NCI-H2196 (cell line): ENCODE data around the gene BAIAP2L1.

Source experiments
- DNase-seq: peaks from one replicate; lab custom pipeline; 2025; ENCODE audit not compliant: unreplicated experiment; lab: John Stamatoyannopoulos, UW

Gene BAIAP2L1

DNA sequence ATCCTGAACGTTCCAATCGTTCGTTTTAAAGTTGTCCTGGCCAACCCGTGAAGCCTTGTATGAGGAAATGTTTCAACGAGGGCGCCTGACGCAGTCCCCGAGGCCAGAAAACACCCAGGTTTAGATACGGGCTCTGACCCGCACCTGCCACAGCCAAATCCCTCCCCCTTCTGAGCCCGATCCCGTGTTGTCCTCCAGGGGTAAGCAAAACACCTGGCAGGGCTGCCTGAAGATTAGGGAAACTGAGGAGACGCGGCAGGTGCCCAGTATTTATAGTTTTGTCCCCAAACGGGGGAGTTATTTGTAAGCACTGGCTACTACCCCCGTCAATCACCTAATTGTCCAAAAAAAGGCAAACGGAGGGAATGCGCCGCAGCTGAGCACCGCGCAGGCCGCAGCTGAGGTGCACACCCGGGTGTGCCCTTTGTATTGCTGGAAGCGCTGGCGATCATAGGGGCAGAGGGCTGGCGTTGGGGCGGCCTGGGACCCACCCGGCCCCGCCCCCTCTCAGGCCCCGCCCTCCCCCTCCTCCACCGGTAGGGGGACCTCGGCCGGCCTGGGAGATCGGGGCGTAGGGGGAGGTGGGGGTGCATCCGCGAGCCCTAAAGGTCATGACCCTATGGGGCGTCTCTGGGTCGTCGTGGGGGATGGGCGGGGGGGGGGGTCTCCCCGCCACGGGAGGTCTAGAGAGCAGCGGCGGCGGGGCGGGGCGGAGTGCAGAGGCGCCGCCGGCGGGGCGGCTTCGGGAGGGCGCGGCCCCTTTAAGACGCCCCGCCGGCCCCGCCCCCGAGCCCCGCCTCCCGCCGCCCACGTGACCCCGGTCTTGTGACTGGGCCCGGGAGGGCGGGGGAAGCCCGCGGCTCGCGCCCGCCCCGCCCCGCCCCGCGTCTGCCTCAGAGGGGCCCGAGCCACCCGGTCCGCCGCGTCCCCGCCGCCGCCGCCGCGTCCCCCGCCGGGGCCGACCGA, 119.8 kb downstream of the BAIAP2L1 start, which contains the start of gene BRI3:
TSS of gene BRI3 (plus strand) at position 896 of the 966 bp plus-strand sequence. CDS start 110 bp downstream, outside the sequence.
- peak; percentile 88 for DNase-seq

DNA sequence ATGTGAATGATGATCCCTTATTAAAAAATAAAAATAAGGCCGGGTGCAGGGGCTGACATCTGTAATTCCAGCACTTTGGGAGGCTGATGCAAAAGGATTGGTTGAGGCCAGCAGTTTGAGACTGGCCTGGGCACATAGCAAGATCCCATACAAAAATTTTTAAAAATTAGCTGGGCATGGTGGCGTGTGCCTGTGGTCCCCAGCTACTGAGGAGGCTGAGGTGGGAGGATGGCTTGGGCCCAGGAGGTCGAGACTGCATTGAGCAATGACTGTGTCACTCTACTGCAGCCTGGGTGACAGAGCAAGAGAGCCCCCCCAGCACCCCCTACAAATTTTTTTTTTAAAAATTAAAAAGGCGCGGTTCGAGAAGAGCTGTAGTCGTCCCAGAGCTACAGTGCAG, 120.6 kb downstream of the BAIAP2L1 start:
- no peak for DNase-seq

DNA sequence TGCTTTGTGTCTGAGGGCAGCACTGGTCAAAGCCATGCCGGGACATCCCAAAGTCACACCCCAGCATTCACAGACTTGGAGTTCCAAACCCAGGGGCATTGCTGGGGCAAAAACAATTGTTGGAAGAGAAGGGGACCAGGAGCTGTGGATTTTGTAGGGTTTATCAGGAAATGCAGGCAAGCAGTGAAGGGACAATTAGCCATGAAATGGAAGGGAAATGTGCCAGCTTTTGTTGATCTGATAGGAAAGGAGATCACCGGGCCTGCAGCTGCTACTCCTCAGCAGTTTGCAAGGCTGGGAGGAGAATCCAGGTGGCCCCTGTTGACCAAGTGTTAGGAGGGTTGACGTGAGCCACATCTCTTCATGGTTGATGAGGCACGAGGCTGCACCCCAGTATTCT, 122.0 kb downstream of the BAIAP2L1 start:
- peak; percentile 33 for DNase-seq

DNA sequence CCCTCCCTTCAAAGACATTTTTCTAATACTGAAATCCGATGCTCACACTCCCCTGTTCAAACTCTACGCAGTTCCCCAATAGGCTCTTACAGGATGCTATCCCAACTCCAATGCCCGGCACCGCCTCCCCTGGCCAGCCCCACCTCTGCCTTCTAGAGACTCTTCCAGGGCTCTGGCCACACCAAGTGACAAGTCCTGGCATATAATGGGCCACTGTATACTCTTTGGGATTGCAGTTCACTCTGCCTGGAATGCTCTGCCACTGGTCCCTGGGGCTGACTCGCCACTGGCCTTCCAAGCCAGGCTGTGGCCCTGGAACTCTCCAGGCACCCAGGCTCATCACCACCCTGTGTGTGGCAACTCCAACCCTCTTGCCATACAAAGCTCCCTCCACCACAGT, 122.5 kb downstream of the BAIAP2L1 start:
- DNase-seq: peak; percentile 24

DNA sequence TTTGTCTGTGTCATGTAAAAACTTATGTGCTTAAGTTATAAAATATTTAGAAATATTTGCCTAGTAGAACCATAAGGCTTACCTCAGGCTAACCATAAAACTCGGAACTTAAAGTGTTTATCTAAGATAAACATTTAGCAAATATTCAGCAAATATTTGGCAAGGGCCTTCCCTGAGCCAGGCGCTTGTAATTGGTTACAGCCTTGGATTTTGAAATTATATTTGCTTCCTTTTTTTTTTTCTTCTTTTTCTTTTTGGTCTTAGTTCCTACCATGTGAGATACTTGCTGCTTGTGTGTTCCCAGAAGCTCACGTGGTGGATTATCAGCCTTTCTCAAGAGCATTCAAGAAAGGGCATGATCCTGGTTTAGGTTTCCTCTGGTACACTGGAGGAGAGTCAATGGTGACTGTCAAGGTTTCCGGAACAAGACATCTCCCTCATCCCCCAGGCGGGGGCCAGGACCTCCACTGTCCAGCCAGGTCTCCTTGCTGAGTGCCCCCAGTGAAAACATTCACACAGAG, 124.6 kb downstream of the BAIAP2L1 start:
- DNase-seq: no peak

DNA sequence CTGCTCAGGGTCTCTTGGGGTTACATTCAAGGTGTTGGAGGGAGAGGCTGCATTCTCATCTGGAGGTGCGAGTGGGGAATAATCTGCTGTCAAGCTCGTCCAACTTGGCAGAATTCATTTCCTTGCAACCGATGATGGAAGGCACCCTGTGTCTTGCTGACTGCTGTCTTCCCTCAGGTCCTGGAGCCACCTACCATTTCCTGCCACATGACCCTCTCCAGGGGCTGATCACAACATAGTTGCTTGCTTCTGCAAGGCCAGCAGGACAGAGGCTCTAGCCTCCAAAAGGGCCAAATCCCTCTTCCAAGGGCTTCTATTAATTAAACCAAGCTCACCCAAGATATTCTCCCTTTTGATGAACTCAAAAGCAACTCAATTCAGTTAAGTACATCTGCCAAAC, 133.6 kb downstream of the BAIAP2L1 start:
- no peak for DNase-seq

DNA sequence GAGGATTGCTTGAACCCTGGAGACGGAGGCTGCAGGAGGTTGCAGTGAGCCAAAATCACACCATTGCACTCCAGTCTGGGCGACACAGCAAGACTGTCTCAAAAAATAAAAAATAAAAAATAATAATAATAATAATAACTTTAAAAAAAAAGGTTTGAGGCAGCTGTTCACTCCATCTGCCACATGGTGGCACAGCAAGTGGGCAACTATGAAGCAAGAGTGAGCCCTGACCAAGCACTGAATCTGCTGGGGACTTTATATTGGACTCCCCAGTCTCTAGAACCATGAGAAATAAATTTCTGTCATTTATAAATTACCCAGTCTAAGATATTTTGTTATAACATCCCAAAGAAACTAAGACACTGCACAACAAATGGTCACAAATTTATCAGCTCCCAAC, 134.1 kb downstream of the BAIAP2L1 start:
- no peak for DNase-seq

DNA sequence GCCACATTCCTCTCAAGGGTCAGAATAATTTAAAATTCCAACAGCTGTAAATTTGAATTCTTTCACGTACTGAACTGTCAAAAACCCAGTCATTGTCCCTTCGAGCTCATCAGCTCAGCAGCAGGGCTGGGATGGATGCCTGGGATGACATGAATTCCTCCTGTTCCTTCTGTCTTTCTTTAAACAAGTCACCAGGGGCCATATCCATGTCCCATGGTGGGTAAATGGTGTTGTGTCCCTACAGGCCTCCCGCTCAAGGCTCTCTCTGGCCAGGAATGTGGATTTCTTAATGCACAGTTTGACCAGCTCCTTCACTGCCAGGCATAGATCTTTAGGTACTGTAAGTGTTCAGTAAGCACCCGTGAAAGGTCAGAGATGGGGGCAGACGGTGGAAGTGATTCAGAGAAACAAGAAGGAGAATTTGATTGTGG, 135.0 kb downstream of the BAIAP2L1 start:
- DNase-seq: no peak

DNA sequence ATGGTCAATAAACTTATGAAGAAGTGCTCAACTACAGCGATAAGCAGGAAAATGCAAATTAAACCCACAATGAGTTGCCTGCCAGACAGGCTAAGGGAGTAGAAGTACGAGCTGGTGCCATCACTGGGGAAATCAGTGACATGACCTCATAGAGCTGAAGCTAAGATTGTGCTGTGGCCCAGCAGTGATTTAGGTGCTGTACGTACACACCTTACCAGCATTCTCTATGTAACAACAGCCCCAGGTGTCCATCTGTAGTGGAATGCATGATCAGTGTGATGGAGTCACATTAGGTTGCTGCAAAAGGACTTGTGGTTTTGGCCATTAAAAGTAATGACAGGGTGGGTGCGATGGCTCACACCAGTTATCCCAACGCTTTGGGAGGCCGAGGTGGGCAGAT, 143.2 kb downstream of the BAIAP2L1 start:
- no peak for DNase-seq

DNA sequence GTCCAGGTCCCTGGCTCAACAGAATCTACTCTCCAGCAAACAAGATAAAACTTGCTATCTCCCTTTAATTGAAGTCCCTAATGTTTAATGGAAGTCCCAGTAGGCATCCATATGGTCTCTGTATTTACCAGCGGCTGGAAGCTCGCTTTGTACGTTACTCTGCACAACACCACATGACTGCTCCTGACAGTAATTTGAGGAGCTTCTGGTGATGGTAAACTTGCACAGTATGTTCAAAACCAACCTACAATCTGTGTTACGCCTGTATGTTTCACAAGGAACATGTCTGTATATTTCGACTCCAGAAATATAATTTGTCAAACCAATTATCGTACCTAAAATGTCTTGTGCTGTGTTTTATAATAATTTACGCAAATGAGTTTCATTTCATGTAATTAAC, 144.5 kb downstream of the BAIAP2L1 start:
- no peak for DNase-seq

DNA sequence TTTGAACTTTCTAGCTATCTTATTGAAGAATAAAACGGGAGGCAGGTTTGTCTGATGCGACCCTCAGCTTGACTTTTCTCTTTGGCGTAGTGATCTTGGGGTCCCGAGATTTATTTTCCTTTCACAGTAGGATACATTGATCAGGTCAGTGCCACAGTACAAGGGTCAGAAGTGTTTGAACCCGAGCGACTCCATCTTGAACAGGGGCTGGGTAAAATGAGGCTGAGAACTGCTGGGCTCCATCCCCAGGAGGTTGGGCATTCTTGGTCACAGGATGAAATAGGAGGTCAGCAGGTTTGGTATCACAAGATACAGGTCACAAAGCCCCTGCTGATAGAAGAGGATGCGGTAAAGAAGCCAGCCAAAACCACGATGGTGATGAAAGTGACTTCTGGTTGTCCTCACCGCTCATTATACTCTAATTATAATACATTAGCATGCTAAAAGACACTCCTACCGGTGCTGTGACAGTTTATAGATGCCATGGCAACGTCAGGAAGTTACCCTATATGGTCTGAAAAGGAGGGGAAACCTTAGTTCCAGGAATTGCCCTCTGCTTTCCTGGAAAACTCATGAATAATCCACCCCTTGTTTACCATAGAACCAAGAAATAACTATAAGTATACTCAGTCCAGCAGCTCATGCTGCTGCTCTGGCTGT, 145.8 kb downstream of the BAIAP2L1 start:
- DNase-seq: no peak

DNA sequence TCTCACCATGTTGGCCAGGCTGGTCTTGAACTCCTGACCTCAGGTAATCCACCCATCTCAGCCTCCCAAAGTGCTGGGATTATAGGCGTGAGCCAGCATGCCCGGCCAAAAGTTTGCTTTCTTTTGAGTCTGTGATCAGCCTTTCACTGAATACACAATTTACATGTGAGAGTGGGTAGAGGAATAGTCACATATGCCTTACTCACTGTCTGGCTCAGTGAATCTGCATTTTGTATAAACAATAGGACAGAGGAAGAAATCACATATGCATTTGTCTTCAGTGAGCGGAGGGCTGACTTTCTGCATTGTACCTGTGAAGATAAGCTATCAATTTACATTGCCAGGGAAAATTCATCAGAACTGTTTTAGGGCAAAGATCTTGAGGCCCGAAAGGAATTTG, 146.4 kb downstream of the BAIAP2L1 start:
- DNase-seq: no peak

DNA sequence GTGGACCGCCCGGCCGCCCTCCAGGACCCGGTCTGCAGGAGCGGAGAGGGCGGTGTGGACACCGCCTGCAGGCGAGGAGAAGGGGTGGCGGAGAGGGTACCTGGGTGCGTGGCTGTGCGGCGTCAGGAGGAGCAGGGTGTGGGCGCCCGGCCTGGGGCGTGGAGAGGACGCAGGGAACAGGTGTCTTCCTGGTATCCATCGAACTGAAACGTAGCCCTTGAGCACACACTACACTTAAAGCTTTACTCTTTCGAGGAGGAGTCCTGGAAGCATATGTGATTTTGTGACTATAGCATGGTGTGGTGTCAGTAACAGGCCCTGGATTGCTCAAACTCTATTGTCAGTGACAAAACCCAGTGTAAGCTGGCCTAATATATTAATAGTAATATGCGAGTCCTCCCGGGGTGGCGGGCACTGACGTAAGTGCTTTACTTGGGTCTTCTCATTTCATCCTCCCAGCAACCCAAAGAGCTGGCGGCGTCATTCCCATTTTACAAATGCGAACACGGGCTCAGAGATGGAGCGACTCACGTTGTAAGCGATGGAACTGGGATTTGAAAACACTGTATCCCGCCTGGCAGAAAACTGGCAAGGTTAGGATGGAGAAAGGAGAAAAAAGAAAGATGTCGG, 148.3 kb downstream of the BAIAP2L1 start:
- no peak for DNase-seq

DNA sequence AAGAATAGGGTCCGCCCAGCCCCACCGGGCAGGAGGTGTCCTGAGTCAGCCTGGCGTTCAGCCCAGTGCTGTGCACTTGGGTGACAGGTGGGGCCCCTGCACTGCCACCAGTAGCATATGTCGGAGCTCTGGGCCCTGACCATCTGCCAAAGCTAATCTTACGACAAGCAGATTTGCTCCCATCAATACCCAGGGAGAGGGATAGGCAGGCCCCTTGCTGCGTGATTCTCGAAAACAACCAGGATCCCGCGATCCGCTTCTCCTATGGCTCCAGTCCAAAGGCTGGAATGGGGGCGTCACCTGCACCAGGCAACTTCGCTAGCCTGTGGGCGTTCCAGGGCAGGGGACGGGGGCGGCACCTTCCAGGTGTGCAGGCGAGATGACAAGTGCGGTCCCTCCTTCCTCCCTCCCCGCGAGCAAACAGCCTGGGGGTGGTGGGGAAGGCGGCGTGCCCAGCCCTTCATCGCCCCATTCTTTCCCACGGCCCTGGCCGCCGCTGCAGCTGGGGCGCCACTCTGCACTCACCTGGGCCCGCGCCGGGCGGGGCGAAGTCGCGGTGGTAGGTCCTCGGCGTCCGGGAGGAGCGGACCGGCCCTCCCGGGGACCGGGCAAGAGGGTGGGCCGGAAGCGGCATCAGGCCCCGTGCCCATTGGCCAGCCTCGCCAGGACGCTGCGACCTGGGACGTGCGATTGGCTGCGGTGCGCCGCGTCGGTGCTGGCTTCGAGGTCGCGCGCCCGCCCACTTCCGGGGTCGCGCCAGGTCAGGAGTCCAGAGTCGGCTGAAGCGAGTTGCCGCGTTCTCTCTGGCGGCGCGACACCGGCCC, 149.1 kb downstream of the BAIAP2L1 start, which contains the start of gene TECPR1:
TSS of gene TECPR1 (minus strand) at position 632 of the 824 bp plus-strand sequence. CDS start 6,086 bp downstream, outside the sequence.
- DNase-seq: peak; percentile 95

DNA sequence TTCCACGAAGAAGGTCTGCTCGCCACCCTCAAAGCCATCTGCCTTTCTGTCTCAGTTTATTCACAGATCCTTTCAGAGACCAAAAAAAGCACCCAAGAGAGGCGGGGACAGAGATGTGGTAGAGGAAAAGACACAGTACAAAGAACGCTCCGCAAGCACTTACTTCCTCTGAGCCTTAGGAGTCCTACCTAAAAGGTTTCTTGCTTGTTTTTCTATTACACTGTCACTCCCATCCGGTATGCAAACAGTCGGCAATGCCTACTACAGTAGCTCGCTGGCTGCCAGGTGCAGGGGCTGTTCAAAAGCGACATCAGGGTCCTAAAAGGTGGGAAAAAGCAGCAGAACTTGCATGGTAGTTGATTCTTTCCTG, 149.7 kb downstream of the BAIAP2L1 start:
- DNase-seq: no peak

DNA sequence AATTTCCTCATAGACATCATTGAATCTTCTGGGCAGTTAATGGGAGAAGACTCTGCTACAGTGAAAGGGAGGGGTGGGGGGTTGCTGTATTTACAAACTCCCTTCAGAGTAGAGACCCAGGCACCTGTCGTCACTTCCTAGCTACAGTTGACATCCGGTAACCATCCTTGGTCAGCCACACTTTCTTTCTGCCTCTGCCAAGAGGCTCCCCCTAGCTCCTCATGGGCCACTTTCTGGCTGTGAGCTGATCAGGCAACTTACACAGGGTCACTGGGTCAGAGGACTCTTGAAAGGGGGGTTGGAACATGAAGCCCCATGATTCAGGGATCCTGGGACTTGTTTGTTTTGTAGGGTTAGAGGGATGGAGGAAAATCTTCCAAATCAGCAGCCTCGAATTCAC, 150.1 kb downstream of the BAIAP2L1 start:
- no peak for DNase-seq

DNA sequence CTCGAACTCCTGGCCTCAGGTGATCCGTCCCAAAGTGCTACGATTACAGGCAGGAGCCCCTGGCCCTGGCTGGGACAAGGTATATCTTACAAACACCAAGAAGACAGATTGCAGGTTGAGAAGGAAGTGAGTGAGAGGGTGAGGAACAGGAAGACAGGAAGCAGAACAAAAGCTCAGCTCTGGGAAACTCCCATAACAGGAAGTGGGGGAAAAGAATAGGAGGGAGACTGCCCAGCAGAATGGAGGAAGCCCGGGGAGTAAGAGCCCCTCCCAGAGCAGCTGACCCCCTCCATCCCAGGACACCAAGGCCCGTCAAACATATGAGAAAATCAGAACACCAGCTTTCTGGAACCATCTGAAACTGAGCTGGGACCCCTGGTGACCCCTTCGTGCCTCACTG, 151.8 kb downstream of the BAIAP2L1 start:
- DNase-seq: no peak

DNA sequence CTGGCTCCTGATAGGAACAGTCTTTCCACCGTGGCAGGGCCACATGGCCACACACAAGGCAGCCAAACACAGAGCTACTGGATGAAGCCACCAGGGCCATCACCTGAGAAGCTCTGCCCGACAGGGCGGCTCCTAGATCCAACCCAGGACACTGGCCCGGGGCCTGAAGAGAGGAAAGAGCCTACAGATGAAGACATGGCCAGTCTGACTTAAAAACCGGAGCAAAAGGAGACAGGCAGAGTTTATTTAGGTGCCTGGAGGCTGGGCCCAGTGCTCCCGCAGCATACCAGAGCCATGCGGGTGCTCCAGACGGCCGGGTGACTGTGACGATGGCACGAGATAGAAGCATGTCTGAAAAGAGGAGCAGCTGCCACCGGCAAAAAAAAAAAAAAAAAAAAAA, 152.7 kb downstream of the BAIAP2L1 start:
- no peak for DNase-seq

DNA sequence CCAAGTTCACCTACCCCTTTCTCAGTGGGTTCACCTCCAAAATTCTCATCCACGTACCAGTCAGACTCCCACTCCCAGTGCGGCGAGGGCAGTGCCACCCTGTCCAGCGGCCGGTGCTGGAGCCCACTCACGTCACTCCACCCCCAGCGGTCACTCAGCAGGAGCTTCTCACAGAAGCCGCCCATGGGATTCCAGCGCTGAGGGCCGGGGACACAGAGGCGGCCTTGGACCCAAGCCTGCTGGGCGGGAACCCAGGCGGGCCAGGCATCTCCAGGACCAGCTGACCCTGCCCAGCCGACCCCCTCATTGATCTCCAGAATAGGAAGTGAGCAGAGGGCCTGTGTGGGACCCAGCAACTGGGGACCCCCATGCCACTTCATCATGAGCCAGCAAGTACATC, 156.0 kb downstream of the BAIAP2L1 start:
- no peak for DNase-seq

DNA sequence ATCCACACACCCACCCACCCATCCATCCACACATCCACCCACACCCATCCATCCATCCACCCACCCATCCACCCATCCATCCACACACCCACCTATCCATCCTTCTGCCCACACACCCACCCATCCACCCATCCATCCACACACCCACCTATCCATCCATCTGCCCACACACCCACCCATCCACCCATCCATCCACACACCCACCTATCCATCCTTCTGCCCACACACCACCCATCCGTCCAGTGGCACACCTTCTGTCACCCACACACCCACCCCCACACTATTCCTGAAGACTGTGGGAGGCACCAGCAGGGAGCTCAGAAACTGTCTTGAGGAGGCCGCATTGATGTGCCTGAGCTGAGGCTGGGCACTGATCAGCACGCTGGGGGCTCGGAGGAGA, 158.0 kb downstream of the BAIAP2L1 start:
- DNase-seq: no peak

DNA sequence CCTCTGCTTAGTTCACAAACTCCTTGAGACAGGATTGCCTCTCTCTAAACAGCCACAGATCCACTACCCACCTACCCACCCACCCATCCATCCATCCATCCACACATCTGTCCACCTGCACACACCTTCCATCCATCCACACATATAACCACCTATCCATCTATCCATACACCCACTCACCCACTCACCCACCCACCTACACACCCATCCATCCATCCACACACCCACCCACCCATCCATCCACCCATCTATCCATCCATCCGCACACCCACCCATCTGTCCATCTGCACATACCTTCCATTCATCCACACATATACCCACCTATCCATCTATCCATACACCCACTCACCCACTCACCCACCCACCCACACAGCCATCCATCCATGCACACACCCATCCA, 158.5 kb downstream of the BAIAP2L1 start:
- no peak for DNase-seq
